Measurements from ENCODE around the gene BBS9. TPM values are rescaled to one million over a fixed set of nuclear protein-coding genes. Genes with fewer than 3 reads are reported as not detected.

Gene BBS9
- total RNA-seq, 2 donors from 2014 or later = 10.8 to 13.5 TPM

GRCh38 chr7:33143996-33144718 lies 14.8 kb downstream of the BBS9 start:
- H3K27ac Mint-ChIP-seq = no peak overlapping the region
- ATAC-seq (replicated peaks in 1 of 2) = no peak
- H3K27me3 Mint-ChIP-seq (ENCODE audit: low read depth) = no peaks in the 10 kb centered on the region
- H3K36me3 Mint-ChIP-seq (ENCODE audit: insufficient read depth in 2 of 2) = peaks cover 4% of the 10 kb centered on the region in 2 donors
- H3K9me3 Mint-ChIP-seq = no peaks in the 10 kb centered on the region
- H3K4me1 Mint-ChIP-seq (ENCODE audit: low read depth) = peaks cover 12% of the 10 kb centered on the region
- peak overlapping the region in 1 of 2 donors; percentile 26 for H3K4me3 Mint-ChIP-seq
- no peak for DNase-seq

- peaks cover 4% of the 10 kb centered on the region in 2 donors for H3K36me3 Mint-ChIP-seq (ENCODE audit: insufficient read depth in 2 of 2)
- no peak for DNase-seq
- ATAC-seq (replicated peaks in 1 of 2) = no peak
- no peaks in the 10 kb centered on the region for H3K27me3 Mint-ChIP-seq (ENCODE audit: low read depth)
- H3K9me3 Mint-ChIP-seq = no peaks in the 10 kb centered on the region
- H3K4me1 Mint-ChIP-seq (ENCODE audit: low read depth) = peaks cover 10% of the 10 kb centered on the region
- no peak overlapping the region for H3K4me3 Mint-ChIP-seq
- H3K27ac Mint-ChIP-seq = no peak overlapping the region
These were observed 15.8 kb downstream of the BBS9 start for GRCh38 chr7:33145156-33145555.

GRCh38 chr7:33152087-33152486 lies 22.7 kb downstream of the BBS9 start:
- Mint-ChIP-seq H3K27me3 (ENCODE audit: low read depth) (no peaks in the 10 kb centered on the region), H3K36me3 (ENCODE audit: insufficient read depth in 2 of 2) (no peaks in the 10 kb centered on the region), H3K4me3 (no peak overlapping the region), H3K27ac (no peak overlapping the region), H3K9me3 (no peaks in the 10 kb centered on the region), H3K4me1 (ENCODE audit: low read depth) (no peaks in the 10 kb centered on the region)
- DNase-seq (no peak), ATAC-seq (replicated peaks in 1 of 2) (no peak)

- Mint-ChIP-seq H3K36me3 (ENCODE audit: insufficient read depth in 2 of 2) (no peaks in the 10 kb centered on the region), H3K4me3 (no peak overlapping the region), H3K9me3 (no peaks in the 10 kb centered on the region), H3K4me1 (ENCODE audit: low read depth) (no peaks in the 10 kb centered on the region), H3K27ac (no peak overlapping the region), H3K27me3 (ENCODE audit: low read depth) (no peaks in the 10 kb centered on the region)
- no peak for DNase-seq
- ATAC-seq (replicated peaks in 1 of 2) = no peak
These were observed 26.4 kb downstream of the BBS9 start for GRCh38 chr7:33155811-33156210.

GRCh38 chr7:33156441-33156840 lies 27.1 kb downstream of the BBS9 start:
- H3K36me3 Mint-ChIP-seq (ENCODE audit: insufficient read depth in 2 of 2) = no peaks in the 10 kb centered on the region
- DNase-seq (no peak), ATAC-seq (replicated peaks in 1 of 2) (no peak)
- H3K27ac Mint-ChIP-seq = no peak overlapping the region
- H3K9me3 Mint-ChIP-seq = no peaks in the 10 kb centered on the region
- no peaks in the 10 kb centered on the region for H3K4me1 Mint-ChIP-seq (ENCODE audit: low read depth)
- H3K4me3 Mint-ChIP-seq = no peak overlapping the region
- no peaks in the 10 kb centered on the region for H3K27me3 Mint-ChIP-seq (ENCODE audit: low read depth)

GRCh38 chr7:33157311-33157710 lies 27.9 kb downstream of the BBS9 start:
- H3K36me3 Mint-ChIP-seq (ENCODE audit: insufficient read depth in 2 of 2) = peaks cover 2 to 3% of the 10 kb centered on the region in 2 donors
- no peaks in the 10 kb centered on the region for H3K27me3 Mint-ChIP-seq (ENCODE audit: low read depth)
- no peaks in the 10 kb centered on the region for H3K4me1 Mint-ChIP-seq (ENCODE audit: low read depth)
- H3K4me3 Mint-ChIP-seq = no peak overlapping the region
- no peak for ATAC-seq (replicated peaks in 1 of 2)
- H3K27ac Mint-ChIP-seq = no peak overlapping the region
- no peak for DNase-seq
- peaks cover 0 to 3% of the 10 kb centered on the region in 2 donors for H3K9me3 Mint-ChIP-seq

- no peak for ATAC-seq (replicated peaks in 1 of 2)
- no peak overlapping the region for H3K4me3 Mint-ChIP-seq
These were observed 28.4 kb downstream of the BBS9 start for GRCh38 chr7:33157781-33158180.

GRCh38 chr7:33177876-33178275 lies 48.5 kb downstream of the BBS9 start:
- Mint-ChIP-seq H3K36me3 (ENCODE audit: insufficient read depth in 2 of 2) (peaks cover 2 to 10% of the 10 kb centered on the region in 2 donors), H3K4me1 (ENCODE audit: low read depth) (no peaks in the 10 kb centered on the region), H3K27ac (no peak overlapping the region), H3K9me3 (peaks cover 0 to 5% of the 10 kb centered on the region in 2 donors), H3K4me3 (no peak overlapping the region), H3K27me3 (ENCODE audit: low read depth) (no peaks in the 10 kb centered on the region)
- no peak for DNase-seq
- peak; percentile 37 to 44 for ATAC-seq (replicated peaks in 1 of 2)

More at GRCh38 chr7:33157781-33158180, 28.4 kb downstream of the BBS9 start:
- no peaks in the 10 kb centered on the region for H3K4me1 Mint-ChIP-seq (ENCODE audit: low read depth)
- peaks cover 2 to 3% of the 10 kb centered on the region in 2 donors for H3K36me3 Mint-ChIP-seq (ENCODE audit: insufficient read depth in 2 of 2)
- H3K27me3 Mint-ChIP-seq (ENCODE audit: low read depth) = no peaks in the 10 kb centered on the region
- no peak for DNase-seq
- peaks cover 0 to 3% of the 10 kb centered on the region in 2 donors for H3K9me3 Mint-ChIP-seq
- H3K27ac Mint-ChIP-seq = no peak overlapping the region

GRCh38 chr7:33179519-33179918 lies 50.2 kb downstream of the BBS9 start:
- peaks cover 0 to 10% of the 10 kb centered on the region in 2 donors for H3K36me3 Mint-ChIP-seq (ENCODE audit: insufficient read depth in 2 of 2)
- no peak overlapping the region for H3K4me3 Mint-ChIP-seq
- DNase-seq (no peak), ATAC-seq (replicated peaks in 1 of 2) (no peak)
- no peaks in the 10 kb centered on the region for H3K27me3 Mint-ChIP-seq (ENCODE audit: low read depth)
- H3K9me3 Mint-ChIP-seq = peaks cover 0 to 3% of the 10 kb centered on the region in 2 donors
- no peak overlapping the region for H3K27ac Mint-ChIP-seq
- H3K4me1 Mint-ChIP-seq (ENCODE audit: low read depth) = no peaks in the 10 kb centered on the region

GRCh38 chr7:33183504-33183903 lies 54.1 kb downstream of the BBS9 start:
- H3K9me3 Mint-ChIP-seq = peaks cover 0 to 3% of the 10 kb centered on the region in 2 donors
- DNase-seq (no peak), ATAC-seq (replicated peaks in 1 of 2) (no peak)
- peaks cover 0 to 10% of the 10 kb centered on the region in 2 donors for H3K36me3 Mint-ChIP-seq (ENCODE audit: insufficient read depth in 2 of 2)
- no peak overlapping the region for H3K27ac Mint-ChIP-seq
- H3K27me3 Mint-ChIP-seq (ENCODE audit: low read depth) = no peaks in the 10 kb centered on the region
- H3K4me3 Mint-ChIP-seq = no peak overlapping the region
- no peaks in the 10 kb centered on the region for H3K4me1 Mint-ChIP-seq (ENCODE audit: low read depth)

- H3K36me3 Mint-ChIP-seq (ENCODE audit: insufficient read depth in 2 of 2) = peaks cover 0 to 7% of the 10 kb centered on the region in 2 donors
- no peaks in the 10 kb centered on the region for H3K27me3 Mint-ChIP-seq (ENCODE audit: low read depth)
- DNase-seq (no peak), ATAC-seq (replicated peaks in 1 of 2) (no peak)
- peaks cover 0 to 3% of the 10 kb centered on the region in 2 donors for H3K9me3 Mint-ChIP-seq
- H3K27ac Mint-ChIP-seq = no peak overlapping the region
- H3K4me3 Mint-ChIP-seq = no peak overlapping the region
- H3K4me1 Mint-ChIP-seq (ENCODE audit: low read depth) = no peaks in the 10 kb centered on the region
These were observed 55.5 kb downstream of the BBS9 start for GRCh38 chr7:33184828-33185227.

GRCh38 chr7:33185786-33186185 lies 56.4 kb downstream of the BBS9 start:
- no peak overlapping the region for H3K27ac Mint-ChIP-seq
- ATAC-seq (replicated peaks in 1 of 2) = no peak
- DNase-seq = peak in 1 of 2 donors; percentile 5
- no peaks in the 10 kb centered on the region for H3K9me3 Mint-ChIP-seq
- H3K4me1 Mint-ChIP-seq (ENCODE audit: low read depth) = peaks cover 7% of the 10 kb centered on the region
- H3K27me3 Mint-ChIP-seq (ENCODE audit: low read depth) = no peaks in the 10 kb centered on the region
- no peak overlapping the region for H3K4me3 Mint-ChIP-seq
- no peaks in the 10 kb centered on the region for H3K36me3 Mint-ChIP-seq (ENCODE audit: insufficient read depth in 2 of 2)

GRCh38 chr7:33186192-33186591 lies 56.8 kb downstream of the BBS9 start:
- Mint-ChIP-seq H3K36me3 (ENCODE audit: insufficient read depth in 2 of 2) (no peaks in the 10 kb centered on the region), H3K27me3 (ENCODE audit: low read depth) (no peaks in the 10 kb centered on the region), H3K27ac (no peak overlapping the region), H3K4me3 (no peak overlapping the region), H3K4me1 (ENCODE audit: low read depth) (peaks cover 11% of the 10 kb centered on the region), H3K9me3 (no peaks in the 10 kb centered on the region)
- DNase-seq (no peak), ATAC-seq (replicated peaks in 1 of 2) (no peak)

All from activated T-cell treated with anti-CD3 and anti-CD28 coated beads, Interleukin-2, amount 50 U/mL, for 72 hours (primary cell).